HG02840 (cell line): Measurements from ENCODE around the gene TUBB4B.

Source experiments
- ATAC-seq: cut with Tn5 transposase; IDR thresholded peaks from one replicate; pipeline ENCODE4 v1.9.1; 2021; ENCODE audit warnings: mild to moderate bottlenecking, moderate library complexity, moderate number of reproducible peaks; ENCODE audit not compliant: unreplicated experiment, low FRiP score

The TUBB4B gene

DNA sequence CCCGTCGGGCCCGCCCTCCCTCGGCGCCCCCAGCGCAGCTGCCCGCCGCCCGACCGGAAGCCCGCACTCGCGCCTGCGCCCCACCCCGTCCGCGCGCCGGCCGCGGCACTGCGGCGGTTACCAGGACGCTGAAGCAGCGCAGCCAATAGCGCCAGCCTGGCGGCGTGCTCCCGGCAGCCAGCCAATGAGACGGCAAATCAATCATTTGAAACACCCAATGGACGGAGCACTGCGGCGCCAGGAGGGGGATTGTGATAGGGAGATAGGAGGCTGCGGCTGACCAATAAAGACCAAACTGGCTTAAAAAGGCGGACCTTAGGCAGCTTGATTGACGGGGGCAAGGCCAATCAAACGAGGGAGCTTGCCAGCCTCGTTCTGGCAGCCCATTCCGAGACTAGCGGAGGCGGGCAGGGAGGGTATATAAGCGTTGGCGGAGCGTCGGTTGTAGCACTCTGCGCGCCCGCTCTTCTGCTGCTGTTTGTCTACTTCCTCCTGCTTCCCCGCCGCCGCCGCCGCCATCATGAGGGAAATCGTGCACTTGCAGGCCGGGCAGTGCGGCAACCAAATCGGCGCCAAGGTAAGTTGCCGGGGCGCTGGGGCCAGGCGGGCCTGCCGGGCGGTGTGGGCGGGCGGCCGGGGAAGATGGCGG is at the start of gene TUBB4B:
TUBB4B (plus strand) TSS at position 447 of the 649 bp plus-strand sequence; CDS start at position 521, 74 bp downstream.
- ATAC-seq: peak; percentile 72

DNA sequence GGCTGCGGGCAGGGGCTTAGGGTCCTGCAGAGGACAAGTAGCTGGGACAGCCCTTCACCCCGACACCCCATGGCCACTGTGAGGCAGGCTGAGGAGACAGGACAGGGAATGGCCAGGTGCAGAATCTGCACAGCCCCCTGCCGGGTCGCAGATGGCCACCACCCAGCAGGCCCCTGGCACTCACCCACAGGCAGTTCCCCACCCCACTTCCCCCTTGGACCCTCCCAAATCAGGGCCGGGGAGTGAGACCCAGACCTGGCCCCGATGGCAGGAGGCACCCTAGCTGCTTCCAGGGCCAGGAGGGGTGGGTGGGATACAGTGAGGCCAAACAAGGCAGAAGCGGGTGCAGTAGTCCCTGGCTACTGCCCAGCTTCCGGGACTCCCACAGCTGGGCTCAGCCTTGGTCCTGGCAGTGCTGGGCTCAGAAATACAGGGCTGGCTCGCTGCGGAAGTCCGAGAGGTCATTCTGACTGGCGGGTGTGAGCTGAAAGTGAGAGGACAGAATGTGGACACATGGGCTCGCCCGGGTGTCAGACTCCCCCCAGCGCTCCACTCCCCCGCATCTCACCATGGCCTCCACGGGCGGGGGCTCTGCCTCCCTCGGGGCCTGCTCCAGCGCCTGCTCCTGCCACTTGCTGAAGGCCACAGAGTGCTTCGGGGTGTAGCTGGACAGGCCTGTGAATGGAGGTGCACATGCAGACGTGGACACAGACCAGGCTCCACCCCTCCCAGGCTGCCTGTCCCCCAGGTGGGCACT is 49.2 kb upstream of the TUBB4B start:
- ATAC-seq: no peak

DNA sequence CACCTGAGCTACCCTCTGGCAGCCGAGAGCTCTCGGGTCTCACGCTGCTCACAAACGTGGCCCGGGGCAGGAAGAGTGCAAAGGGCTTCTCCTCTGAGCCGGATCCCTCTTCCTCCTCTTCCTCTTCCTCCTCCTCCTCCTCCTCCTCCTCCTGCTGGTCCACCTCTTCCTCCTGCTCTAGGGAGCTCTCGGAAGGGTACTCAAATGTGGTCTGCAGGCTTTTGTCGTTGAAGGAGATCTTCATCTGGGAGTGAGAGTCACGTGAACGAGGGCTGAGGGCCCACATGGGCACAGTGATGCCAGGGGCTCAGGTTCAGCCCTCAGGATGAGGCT is 48.7 kb upstream of the TUBB4B start:
- ATAC-seq: no peak

DNA sequence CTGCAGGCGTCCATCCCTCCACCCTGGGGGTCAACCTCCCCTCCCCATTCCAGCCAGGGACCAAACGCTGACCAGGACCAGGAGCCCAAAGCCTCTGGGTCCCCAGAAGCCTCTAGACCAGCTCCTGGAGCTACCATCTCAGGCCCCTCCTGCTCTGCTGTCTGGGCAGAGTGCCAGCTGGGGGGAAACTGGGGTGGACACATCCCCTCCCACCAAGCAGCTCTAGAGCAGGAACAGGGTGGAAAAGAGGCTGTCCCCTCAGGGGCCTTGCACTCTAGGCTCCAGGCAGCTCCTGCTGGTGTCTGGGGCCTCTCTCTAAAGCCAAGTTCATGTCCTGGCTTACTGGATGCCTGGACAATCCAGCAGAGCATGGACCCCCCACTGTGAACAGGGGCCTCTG is 48.2 kb upstream of the TUBB4B start:
- ATAC-seq: no peak

DNA sequence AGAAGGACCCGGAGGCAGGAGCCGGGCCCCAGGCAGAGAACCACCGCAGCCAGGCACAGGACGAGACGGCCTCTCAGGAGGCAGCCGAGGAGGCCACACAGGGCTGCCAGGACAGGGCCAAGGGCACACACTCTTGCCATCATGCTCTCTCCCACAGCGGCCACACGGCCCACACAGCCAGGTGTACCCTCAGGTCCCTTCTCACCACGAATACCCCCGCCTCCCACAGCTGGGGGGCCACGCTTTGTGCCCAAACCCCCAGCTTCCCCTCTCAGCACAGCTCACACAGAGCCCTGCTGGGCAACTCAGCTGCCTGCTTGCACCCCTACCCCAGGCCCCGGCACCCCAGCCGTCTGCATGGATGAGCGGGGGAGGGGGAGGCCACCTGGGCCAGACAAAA is 47.3 kb upstream of the TUBB4B start:
- ATAC-seq: no peak

DNA sequence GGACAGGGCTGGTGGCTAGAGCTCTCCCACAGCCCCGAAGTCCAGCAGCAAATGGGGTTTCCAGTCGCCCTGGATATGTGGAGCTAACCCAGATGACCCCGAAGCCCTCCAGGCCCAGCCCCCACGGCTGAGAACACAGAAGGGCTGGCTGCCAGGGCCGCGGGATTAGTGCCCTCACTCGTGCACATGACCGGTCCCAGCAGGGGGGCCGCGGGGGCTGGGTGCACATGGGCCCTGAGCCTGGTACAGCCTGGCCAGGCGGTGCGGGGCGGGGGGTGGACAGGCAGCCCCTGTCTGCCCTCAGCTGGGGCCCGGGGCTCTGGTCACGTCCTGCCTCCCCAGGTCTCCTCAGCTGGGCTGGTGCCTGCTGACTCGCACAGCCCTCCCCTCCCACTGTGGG is 46.7 kb upstream of the TUBB4B start:
- no peak for ATAC-seq

DNA sequence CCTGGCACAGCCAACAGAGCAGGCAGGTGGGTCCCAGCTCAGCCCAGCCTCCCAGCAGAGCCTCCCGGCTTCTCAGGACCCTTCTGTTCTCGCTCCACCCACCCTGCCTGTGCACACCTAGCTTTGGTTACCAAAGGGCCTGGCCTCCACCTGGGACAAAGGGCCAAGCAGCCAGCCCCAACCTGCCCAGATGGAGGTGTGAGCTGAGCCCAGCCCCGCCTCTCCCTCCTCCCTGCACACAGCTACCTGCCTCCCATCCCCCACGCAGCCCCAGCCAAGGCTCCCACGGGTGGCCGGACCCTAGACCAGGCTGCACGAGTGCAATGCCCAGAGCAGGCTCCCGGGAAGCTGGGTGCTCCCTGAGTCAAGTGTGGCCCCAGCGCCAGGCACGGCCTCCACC is 46.2 kb upstream of the TUBB4B start:
- no peak for ATAC-seq

DNA sequence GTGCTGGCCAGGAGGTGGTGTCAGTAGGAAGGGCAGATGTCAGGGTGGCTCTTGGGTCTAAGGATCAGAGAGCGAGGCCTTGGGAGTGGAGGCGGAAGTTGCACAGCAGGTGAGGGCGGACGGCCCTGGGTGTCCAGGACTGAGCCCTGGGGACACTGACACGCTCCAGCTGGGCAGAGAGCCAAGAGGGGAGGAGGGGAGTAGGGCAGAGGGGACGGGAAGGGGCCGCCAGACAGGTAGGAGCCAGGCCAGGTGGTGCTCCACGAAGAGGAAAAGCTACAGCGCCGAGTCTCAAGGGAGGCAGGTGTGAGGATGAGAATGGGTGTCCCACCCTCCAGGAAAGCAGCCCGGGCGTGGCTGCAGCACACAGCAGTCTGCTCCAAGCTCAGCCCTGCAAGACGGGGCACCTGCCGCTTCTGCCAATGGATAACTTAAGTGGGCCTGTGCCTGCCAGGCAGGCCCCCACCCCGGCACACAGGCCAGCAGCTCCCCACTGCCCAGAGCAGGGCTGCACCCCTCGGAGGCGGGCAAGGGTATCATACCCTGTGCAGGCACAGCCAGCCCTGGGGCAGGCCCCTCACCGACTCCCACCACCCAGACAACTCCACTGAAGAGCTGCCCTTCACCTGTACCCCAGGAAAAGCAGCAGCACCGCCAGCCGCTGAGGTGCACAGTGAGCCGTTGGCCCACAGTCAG is 45.4 kb upstream of the TUBB4B start:
- ATAC-seq: no peak

DNA sequence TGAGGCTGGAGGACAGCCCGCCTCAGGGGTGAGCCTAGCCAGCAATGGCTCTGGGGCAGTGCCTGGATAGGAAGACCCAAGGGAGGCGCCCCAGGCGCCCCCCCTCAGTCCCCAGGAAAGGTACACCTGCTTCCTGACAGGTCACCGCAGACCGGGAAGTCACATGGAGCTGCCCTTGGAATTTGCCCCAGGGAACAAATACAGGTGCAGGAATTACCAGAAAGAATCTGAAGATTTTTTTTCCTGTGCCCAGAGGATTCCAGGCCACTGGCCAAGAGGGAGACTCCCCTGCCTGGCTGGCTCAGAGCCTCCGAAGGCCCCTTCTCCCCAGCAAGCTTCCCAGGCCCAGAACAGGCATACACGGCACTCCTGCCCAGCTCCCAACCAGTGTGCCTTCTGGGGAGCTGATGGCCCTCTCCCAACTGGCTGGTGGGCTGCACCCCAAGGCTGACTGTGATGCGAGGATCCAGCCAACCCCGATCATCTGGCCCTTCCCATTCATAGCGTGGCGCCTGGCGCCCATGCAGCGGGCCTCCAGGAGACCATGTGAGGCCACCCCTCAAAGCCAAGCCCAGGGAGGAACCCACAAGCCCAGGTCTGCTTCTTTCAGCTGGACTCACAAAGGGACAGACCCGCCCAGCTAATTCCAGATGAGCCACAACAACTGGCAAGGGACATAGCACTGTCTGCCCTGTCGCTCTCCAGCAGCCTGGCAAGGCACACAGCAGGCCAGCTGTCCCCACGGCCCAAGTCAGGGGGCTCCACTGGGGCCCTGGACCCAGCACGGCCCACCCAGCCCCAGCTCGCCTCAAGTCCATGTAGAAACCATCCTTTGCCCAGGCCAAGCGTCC is 42.8 kb upstream of the TUBB4B start:
- no peak for ATAC-seq

DNA sequence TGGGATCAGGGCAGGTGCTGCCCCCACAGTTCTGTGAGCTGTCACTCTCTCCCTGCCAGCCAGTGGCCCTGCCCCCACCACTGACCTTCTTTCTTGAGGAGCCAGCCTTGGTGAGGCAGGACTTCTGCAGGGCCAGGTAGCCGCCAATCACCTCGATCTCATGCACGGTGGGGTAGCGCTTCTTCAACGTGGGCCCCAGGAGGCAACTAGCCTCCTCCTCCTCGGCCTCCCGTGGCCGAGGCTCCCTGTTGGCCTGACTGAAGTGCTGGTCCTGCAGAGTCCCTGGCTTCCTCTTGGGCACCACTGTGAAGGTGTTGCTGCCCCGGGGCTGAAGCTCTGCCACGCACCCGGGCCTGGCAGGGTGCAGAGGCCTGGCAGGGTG is 42.2 kb upstream of the TUBB4B start:
- ATAC-seq: no peak

DNA sequence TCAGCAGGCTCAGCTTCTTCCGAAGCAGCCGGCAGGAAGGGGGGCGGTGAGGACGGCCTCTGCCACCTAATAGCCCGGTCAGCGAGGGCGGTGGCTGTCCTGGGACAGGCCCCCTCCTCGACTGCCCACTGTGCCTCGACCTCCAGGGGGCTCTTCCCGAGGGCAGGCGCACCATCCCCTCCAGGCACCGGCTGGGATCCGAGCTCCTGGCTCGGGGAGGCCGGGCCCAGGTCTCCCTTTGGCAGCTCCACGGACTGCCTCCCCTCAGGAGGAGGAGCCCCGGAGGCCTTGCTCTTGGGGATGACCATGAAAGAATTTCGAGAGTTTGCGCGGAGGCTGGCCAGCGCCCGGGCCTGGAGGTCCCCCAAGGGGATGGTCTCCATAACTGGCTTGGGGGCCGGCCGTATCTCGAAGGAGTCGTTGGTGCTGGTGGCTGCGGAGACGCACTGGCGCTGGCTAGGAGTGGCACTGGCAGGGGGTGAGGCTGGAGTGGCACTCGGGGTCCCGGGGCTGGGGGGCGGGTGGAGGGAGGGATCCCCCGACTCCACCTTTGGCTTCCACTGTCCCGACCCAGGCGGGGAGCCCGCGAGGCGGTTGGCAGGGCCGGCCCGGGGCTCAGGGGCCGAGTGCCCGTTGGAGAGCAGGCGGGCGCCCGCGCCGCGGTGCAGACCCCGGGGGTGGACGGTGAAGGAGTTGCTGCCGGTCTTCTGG is 41.5 kb upstream of the TUBB4B start:
- ATAC-seq: no peak

DNA sequence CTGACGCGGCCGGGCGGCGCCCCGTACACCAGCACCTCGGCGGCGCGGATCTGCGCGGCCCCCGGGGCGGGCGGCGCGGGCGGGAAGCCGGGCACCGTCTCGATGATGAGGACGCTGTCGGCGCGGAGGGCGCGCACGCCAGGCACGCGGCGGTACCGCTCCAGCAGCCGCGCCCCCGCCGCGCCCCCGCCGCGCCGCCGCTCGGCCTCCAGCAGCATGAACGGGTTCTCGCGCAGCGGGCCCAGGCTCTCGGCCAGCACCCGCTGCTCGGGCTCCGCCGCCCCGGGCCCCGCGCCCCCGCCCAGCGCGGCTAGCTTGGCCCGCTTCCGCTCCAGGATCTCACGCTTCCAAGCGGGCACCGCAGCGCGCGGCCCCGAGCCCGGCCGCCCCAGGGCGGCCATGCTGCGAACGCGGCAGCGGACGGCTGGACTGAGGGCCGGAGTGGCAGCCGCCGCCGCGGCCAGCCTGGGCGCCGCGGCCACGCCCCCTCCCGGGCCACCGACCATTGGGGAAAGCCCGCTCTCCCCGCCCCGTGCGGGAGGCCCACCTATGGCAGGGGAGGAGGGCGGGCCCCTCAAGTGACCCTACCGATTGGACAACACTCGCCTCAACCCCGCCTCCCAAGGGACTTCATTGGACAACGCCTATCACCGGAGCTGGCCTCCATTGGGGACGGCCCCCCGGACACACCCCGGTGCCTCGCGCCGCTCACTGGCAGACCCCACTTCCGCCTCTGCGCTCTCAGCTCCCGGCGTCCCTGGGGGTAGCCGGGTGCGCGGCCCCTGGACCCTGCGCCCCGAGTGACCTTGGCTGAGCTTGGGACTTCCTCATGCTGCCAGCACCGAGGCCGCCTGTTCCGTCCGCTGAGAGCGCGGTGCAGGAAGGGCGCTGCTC is 40.5 kb upstream of the TUBB4B start, which contains the start of gene TPRN:
TPRN (minus strand) TSS at position 431 of the 894 bp plus-strand sequence; CDS start at position 401, 30 bp downstream.
- peak; percentile 87 for ATAC-seq

DNA sequence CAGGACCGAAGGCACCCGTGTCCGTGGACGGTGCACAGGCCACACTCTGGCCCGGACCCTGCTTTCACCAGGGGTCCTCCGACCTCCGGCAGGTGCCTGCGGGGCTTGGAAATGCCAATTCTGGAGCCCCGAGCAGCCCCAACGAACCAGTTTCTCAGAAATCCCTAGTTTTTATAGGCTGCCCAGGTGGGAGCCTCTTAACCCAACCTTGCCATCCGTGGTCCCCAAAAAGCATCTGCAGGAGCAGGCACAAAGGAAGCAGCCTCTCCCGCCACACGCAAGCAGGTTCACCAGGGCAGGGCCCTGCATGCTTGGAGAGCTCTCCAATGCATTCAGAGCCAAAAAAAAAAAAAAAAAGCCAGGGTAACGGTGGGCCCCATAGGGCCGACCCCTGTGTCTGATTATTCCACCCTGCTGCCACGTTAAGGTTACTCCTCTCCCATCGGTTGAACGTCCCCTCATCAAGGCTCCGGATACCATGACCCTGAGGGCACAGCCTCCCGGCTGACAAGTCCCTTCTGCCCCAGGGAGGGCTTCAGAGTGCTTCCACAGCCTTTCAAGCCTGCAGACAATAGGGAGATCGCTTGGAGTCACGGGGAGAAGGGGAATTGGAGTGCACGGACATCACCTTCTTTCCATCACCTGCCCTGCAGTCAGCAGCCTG is 39.8 kb upstream of the TUBB4B start:
- no peak for ATAC-seq

DNA sequence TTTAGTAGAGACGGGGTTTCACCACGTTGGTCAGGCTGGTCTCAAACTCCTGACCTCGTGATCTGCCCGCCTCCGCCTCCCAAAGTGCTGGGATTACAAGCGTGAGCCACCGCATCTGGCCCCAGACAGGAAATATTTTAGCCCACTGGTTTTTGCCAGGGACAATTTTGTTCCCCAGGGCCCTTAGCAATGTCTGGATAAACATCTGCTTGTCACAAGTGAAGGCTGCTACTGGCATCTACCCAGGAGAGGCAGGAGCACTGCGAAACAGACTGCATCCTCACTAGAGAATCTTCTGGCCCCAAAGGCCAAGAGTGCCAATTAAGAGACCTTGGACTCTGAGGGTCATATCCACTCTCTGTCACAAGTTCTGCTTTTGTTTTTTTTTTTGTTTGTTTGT is 38.1 kb upstream of the TUBB4B start:
- ATAC-seq: no peak

DNA sequence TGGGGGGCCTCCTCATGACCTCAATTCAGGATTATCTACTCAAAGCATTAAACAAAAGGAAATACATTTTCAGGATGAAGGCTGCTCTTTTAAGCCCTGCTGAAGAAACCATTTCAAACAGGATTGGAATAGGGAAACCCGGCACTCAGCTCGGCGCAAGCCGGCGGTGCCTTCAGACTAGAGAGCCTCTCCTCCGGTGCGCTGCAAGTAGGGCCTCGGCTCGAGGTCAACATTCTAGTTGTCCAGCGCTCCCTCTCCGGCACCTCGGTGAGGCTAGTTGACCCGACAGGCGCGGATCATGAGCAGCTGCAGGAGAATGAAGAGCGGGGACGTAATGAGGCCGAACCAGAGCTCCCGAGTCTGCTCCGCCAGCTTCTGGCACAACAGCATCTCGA is 36.4 kb upstream of the TUBB4B start:
- no peak for ATAC-seq

DNA sequence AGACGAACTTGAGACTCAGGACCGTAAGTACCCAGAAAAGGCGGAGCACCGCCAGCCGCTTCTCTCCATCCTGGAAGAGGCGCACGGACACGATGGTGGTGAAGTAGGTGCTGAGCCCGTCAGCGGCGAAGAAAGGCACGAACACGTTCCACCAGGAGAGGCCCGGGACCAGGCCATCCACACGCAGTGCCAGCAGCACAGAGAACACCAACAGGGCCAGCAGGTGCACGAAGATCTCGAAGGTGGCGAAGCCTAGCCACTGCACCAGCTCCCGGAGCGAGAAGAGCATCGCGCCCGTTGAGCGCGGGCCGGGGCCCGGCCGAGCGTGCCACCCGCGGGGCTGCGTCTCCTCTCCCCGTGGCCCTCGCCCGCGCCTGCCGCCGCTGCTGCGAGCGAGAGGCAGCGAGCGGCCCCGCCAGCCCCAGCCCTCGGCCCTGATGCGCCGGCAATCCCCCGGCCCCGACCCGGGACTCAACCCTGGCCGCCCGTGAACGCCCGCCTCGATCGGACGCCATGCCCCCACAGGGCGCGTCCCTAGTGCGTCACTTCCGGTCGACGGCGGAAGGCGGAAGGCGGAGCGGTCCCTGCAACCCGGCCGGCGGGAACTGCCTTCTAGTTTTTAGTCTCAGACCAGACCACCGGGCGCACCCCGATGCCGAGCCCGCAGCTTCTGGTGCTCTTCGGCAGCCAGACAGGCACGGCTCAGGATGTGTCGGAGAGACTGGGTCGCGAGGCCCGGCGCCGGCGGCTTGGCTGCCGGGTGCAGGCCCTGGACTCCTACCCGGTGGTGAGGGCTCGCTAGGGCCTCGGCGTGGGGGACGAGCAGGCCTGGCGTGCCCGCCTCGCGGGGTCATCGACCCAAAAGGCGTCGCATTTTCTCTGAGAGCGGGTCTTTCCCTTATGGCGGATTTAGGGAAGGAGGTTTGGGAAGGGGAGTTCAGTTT is 35.7 kb upstream of the TUBB4B start, which contains the start of the genes NDOR1 and TMEM203:
NDOR1 (plus strand) TSS at position 575 of the 944 bp plus-strand sequence; CDS start at position 653, 78 bp downstream.
TMEM203 (minus strand) TSS at position 523 of the 944 bp plus-strand sequence; CDS start at position 289, 234 bp downstream.
- peak; percentile 35 for ATAC-seq

DNA sequence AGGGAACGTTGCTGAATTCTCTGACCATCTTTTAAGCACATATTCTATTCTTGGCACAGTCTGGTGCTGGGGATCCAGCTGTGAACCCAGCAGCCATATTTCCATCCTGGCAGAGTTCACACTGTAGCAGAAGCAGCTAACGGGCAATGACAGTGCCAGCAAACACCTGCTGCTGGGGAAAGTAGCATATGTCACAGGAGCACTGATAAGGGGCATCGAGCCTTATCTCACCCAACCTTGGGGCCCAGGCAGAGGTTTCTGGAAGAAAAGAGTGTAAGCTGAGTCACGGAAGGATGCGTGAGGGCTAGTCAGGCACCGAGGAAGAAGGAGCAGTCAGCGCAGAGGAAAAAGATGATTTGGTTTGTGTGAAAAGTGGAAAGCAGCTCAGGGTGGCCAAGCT is 34.5 kb upstream of the TUBB4B start:
- ATAC-seq: no peak
